Activated CD4-positive, alpha-beta T cell treated with anti-CD3 and anti-CD28 coated beads for 36 hours (primary cell): Measurements from ENCODE around the gene CHST15. TPM values are rescaled to one million over a fixed set of nuclear protein-coding genes. Genes with fewer than 3 reads are reported as not detected.

ENCODE experiments used
- ATAC-seq: fragments of 200-7000 bp; cut with Tn5 transposase; one replicate; pipeline ENCODE4 v1.10.0; 2021; ENCODE audit warnings: mild to moderate bottlenecking, moderate library complexity
- CTCF ChIA-PET: fragments of 350-600 bp; sonication (Branson Sonifier 250); formaldehyde crosslinking; loops from one replicate; lab custom pipeline; 2021; ENCODE audit warnings: antibody characterized with exemption; lab: Charles Lee
- POLR2A ChIA-PET: fragments of 350-600 bp; sonication (Branson Sonifier 250); formaldehyde crosslinking; loops from one replicate; lab custom pipeline; 2021; ENCODE audit warnings: antibody characterized with exemption, inconsistent platforms; lab: Charles Lee
- DNase-seq: peaks from one replicate; pipeline ENCODE4 v3.0.0-alpha.2; 2020
- H3K27ac Mint-ChIP-seq: one replicate; pipeline ENCODE4 v1.8.0; 2021; ENCODE audit warnings: mixed read lengths
- H3K27me3 Mint-ChIP-seq: one replicate; pipeline ENCODE4 v1.8.0; 2021; ENCODE audit warnings: mixed read lengths
- H3K36me3 Mint-ChIP-seq: one replicate; pipeline ENCODE4 v1.8.0; 2021; ENCODE audit warnings: low read depth, mixed read lengths
- H3K4me1 Mint-ChIP-seq: one replicate; pipeline ENCODE4 v1.8.0; 2021; ENCODE audit warnings: mixed read lengths
- H3K4me3 Mint-ChIP-seq: one replicate; pipeline ENCODE4 v1.8.0; 2021; ENCODE audit warnings: mild to moderate bottlenecking, moderate library complexity, mixed read lengths
- H3K9me3 Mint-ChIP-seq: one replicate; pipeline ENCODE4 v1.8.0; 2021; ENCODE audit warnings: low read depth, mixed read lengths
- intact Hi-C, 2 experiments: fragments of 100-400 bp; cut with DNase I in 1 of 2; cut with micrococcal nuclease in 1 of 2; formaldehyde crosslinking; loops; one replicate each; pipeline versions ENCODE4 v1.14.2 to v1.15.1; 2022 to 2024; cut with DNase I, micrococcal nuclease
- total RNA-seq, 2 experiments: library from RNA; stranded (reverse); gene quantifications; one replicate each; pipeline ENCODE4 v1.2.3, GENCODE V29; 2021

CHST15 gene
- total RNA-seq, 2 experiments from 2014 or later = 0.40 to 0.43 TPM

- H3K27ac Mint-ChIP-seq = no peak overlapping the region
- H3K27me3 Mint-ChIP-seq = peaks cover 34% of the 10 kb centered on the region
- intact Hi-C loops = loop anchor here (2.0 to 10.0 kb wide), 4 partner anchors 97 to 237 kb away; partner anchors contain the start of gene CHST15 (in 1 of the 2)
- H3K36me3 Mint-ChIP-seq = no peaks in the 10 kb centered on the region
- peak; percentile 59 for DNase-seq
- H3K9me3 Mint-ChIP-seq = no peaks in the 10 kb centered on the region
- ChIA-PET CTCF (interaction anchor here (0.5 to 5.3 kb wide), 17 partner anchors 9 to 465 kb away, joined by 3 to 105 read pairs (median 5); no protein-coding TSS in a partner anchor), POLR2A (no interaction called here)
- H3K4me3 Mint-ChIP-seq = no peak overlapping the region
- peak; percentile 70 for ATAC-seq
- peaks cover 7% of the 10 kb centered on the region for H3K4me1 Mint-ChIP-seq
Observed at GRCh38 chr10:123995461-123996131, 97.8 kb downstream of the CHST15 start.

DNA sequence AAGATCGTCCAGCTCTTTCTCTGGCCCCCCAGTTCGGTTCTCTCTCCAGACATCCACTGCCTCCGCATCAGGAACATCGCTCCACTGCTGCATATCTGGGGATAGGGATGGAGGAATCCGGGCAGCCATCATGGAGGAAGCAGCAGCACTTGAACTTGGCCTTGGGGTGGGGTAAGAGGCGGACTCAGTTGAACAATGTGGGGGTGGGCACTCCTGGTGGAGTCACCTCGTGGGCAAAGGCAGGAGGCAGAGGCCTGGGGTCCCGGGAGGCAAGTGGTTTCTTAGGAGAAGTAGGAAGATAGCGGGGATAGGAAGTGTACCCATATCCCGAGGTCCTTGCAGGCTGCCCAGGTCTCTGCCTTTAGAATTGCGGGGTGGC, 98.3 kb downstream of the CHST15 start:
- Mint-ChIP-seq H3K9me3 (no peaks in the 10 kb centered on the region), H3K36me3 (no peaks in the 10 kb centered on the region), H3K4me1 (peaks cover 7% of the 10 kb centered on the region), H3K4me3 (peak overlapping the region; percentile 12), H3K27ac (no peak overlapping the region), H3K27me3 (peaks cover 40% of the 10 kb centered on the region)
- ATAC-seq = no peak
- no peak for DNase-seq
- CTCF ChIA-PET = interaction anchor here (0.5 to 5.3 kb wide), 27 partner anchors 10 to 1081 kb away, joined by 3 to 105 read pairs (median 3); partner anchors contain the start of gene OAT
- intact Hi-C loops = loop anchor here (2.0 to 10.0 kb wide), 4 partner anchors 98 to 237 kb away; partner anchors contain the start of gene CHST15 (in 1 of the 2)
- POLR2A ChIA-PET = interaction anchor here (0.5 kb wide), 1 partner anchor 725 kb away, joined by 4 read pairs; no protein-coding TSS in a partner anchor

DNA sequence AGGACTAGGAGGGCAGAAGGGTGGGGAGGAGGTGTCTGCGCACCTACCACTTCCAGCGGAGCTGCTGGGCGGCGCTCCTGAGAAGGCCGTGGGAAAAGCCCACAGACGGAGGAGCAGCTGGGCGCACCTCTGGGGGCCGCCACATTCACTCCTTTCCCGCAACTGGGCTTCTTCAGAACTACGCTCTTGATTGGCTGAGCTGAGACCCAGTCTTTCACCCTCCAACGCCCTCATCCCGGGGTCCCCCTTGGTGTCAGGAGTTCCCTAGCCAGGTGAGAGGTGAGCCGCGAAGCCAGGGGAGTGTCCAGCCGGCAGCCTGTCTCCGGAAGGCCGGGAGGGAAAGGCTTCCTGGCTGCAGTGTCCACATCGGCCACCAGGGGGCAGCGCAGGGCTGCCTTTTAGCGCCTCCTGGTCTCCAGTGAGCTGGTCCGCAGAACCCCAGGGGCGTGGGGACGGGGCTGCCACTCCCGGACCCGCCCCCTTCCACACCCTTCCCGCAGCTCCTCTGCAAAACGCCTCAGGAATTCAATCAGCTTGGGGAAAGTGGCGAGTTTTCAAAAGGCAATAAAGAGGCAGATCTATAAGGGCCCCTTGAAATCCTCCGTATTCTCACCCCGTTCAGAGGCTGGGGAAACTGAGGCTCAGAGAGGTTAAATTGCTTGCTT, 98.8 kb downstream of the CHST15 start:
- CTCF ChIA-PET = interaction anchor here (0.6 to 5.3 kb wide), 26 partner anchors 10 to 1081 kb away, joined by 3 to 105 read pairs (median 3); partner anchors contain the start of gene OAT
- Mint-ChIP-seq H3K4me1 (peaks cover 7% of the 10 kb centered on the region), H3K27me3 (peaks cover 44% of the 10 kb centered on the region), H3K4me3 (peak overlapping the region; percentile 12), H3K36me3 (no peaks in the 10 kb centered on the region), H3K27ac (no peak overlapping the region), H3K9me3 (no peaks in the 10 kb centered on the region)
- intact Hi-C loops = loop anchor here (1.0 to 10.0 kb wide), 7 partner anchors 98 to 409 kb away; partner anchors contain the start of gene CHST15 (in 1 of the 2)
- POLR2A ChIA-PET = interaction anchor here (0.5 kb wide), 1 partner anchor 726 kb away, joined by 4 read pairs; no protein-coding TSS in a partner anchor
- peak; percentile 77 for ATAC-seq
- DNase-seq = peak; percentile 88

DNA sequence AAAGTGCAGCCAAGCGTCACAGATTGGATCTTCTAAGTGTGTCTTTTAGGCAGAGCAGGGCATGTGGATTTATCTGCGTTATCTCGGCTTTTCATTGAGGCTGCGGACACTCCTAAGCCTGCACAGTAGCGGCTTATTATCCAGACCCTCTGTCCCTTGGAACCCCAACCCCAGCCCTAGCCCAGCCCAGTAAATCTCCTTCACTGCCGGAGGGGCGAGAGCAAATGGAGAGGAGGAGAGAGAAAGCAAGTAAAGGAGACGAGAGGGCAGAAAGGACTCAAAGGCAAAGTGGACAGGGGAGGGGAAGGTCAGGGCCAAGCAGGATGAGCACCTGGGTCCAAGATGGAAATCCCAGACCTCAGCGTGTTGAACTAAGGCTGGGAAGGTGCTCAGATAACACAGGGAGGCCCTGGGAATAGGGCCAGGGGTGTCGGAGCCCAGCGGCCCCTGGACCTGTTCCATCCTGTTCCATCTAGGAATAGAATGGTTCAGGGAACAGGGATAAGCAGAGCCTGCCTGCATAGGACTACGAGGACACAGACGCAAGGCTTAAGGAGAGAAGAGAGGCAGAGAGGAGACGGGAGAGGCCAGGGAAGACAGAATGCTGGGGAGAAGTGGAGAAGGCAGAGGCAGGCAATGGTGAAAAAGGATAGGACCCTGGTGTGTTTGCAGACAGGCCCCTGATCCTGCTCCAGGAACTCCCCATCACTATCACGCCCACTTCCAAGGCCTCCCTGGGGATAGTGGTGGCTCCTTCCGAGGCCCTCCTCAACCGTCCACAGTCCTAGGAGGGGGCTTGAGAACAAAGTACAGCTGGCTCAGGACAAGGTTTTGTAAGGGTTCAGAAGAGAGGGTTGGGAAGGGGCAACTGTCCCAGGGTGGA, 99.6 kb downstream of the CHST15 start:
- H3K27me3 Mint-ChIP-seq = peaks cover 47% of the 10 kb centered on the region
- no peak overlapping the region for H3K27ac Mint-ChIP-seq
- no peak overlapping the region for H3K4me3 Mint-ChIP-seq
- intact Hi-C loops = loop anchor here (1.0 to 10.0 kb wide), 5 partner anchors 99 to 410 kb away; partner anchors contain the start of gene CHST15 (in 1 of the 2)
- peaks cover 7% of the 10 kb centered on the region for H3K4me1 Mint-ChIP-seq
- H3K36me3 Mint-ChIP-seq = no peaks in the 10 kb centered on the region
- ChIA-PET POLR2A (no interaction called here), CTCF (interaction anchor here (0.9 to 5.3 kb wide), 17 partner anchors 11 to 1082 kb away, joined by 3 to 105 read pairs (median 3); partner anchors contain the start of gene OAT)
- ATAC-seq (no peak), DNase-seq (no peak)
- no peaks in the 10 kb centered on the region for H3K9me3 Mint-ChIP-seq

GRCh38 chr10:123991611-123992570, 101.5 kb downstream of the CHST15 start:
- Mint-ChIP-seq H3K36me3 (no peaks in the 10 kb centered on the region), H3K4me3 (no peak overlapping the region), H3K27me3 (peaks cover 53% of the 10 kb centered on the region), H3K27ac (no peak overlapping the region), H3K4me1 (peaks cover 7% of the 10 kb centered on the region), H3K9me3 (no peaks in the 10 kb centered on the region)
- intact Hi-C loops = loop anchor here in 1 of 2 experiments (5.0 to 10.0 kb wide), 2 partner anchors 233 to 270 kb away; no protein-coding TSS in a partner anchor
- CTCF ChIA-PET = interaction anchor here (0.6 to 0.7 kb wide), 2 partner anchors 100 to 858 kb away, joined by 3 to 5 read pairs; no protein-coding TSS in a partner anchor
- POLR2A ChIA-PET = no interaction called here
- ATAC-seq (no peak), DNase-seq (no peak)

GRCh38 chr10:123990889-123991288, 102.5 kb downstream of the CHST15 start:
- H3K36me3 Mint-ChIP-seq = no peaks in the 10 kb centered on the region
- peaks cover 53% of the 10 kb centered on the region for H3K27me3 Mint-ChIP-seq
- intact Hi-C loops = loop anchor here in 1 of 2 experiments (5.0 to 10.0 kb wide), 2 partner anchors 234 to 271 kb away; no protein-coding TSS in a partner anchor
- H3K9me3 Mint-ChIP-seq = no peaks in the 10 kb centered on the region
- POLR2A ChIA-PET = no interaction called here
- CTCF ChIA-PET = interaction anchor here (0.6 to 1.0 kb wide), 4 partner anchors 101 to 453 kb away, joined by 3 to 5 read pairs (median 4); no protein-coding TSS in a partner anchor
- ATAC-seq = no peak
- H3K4me3 Mint-ChIP-seq = no peak overlapping the region
- H3K4me1 Mint-ChIP-seq = peaks cover 7% of the 10 kb centered on the region
- no peak for DNase-seq
- H3K27ac Mint-ChIP-seq = no peak overlapping the region

- no peaks in the 10 kb centered on the region for H3K4me1 Mint-ChIP-seq
- DNase-seq (no peak), ATAC-seq (no peak)
- H3K36me3 Mint-ChIP-seq = no peaks in the 10 kb centered on the region
- no peak overlapping the region for H3K27ac Mint-ChIP-seq
- H3K9me3 Mint-ChIP-seq = no peaks in the 10 kb centered on the region
- H3K27me3 Mint-ChIP-seq = peaks cover 45% of the 10 kb centered on the region
- H3K4me3 Mint-ChIP-seq = no peak overlapping the region
- POLR2A ChIA-PET = no interaction called here
- intact Hi-C loops = no loop called here
- CTCF ChIA-PET = no interaction called here
Observed at GRCh38 chr10:123988694-123989093, 104.7 kb downstream of the CHST15 start.

DNA sequence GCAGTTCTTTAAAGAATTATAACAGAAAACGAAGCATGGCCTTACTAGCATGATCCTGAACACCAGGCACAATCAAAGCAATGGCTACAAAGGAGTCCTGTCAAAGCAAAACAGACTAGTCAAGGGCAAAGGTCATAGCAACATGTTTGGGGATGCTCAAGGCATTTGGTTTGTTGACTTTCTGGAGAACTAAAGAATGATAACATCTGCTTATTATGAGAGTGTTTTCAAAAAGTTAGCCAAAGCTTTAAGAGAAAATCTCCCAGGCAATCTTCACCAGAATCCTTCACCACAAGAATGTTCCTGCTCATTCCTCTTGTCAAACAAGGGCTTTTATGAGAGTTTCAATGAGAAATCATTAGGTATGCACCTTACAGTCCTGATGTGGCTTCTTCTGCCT, 106.7 kb downstream of the CHST15 start:
- POLR2A ChIA-PET = no interaction called here
- Mint-ChIP-seq H3K4me3 (no peak overlapping the region), H3K27ac (no peak overlapping the region), H3K27me3 (peaks cover 34% of the 10 kb centered on the region), H3K36me3 (no peaks in the 10 kb centered on the region), H3K9me3 (no peaks in the 10 kb centered on the region), H3K4me1 (no peaks in the 10 kb centered on the region)
- intact Hi-C loops = no loop called here
- no peak for ATAC-seq
- DNase-seq = no peak
- CTCF ChIA-PET = interaction anchor here (0.6 kb wide), 1 partner anchor 402 kb away, joined by 3 read pairs; no protein-coding TSS in a partner anchor

GRCh38 chr10:123974406-123974805, 119.0 kb downstream of the CHST15 start:
- POLR2A ChIA-PET = no interaction called here
- DNase-seq (no peak), ATAC-seq (no peak)
- H3K4me1 Mint-ChIP-seq = peaks cover 3% of the 10 kb centered on the region
- H3K27me3 Mint-ChIP-seq = peaks cover 68% of the 10 kb centered on the region
- no peak overlapping the region for H3K27ac Mint-ChIP-seq
- CTCF ChIA-PET = interaction anchor here (1.0 to 1.1 kb wide), 2 partner anchors 20 to 401 kb away, joined by 3 to 4 read pairs; no protein-coding TSS in a partner anchor
- H3K4me3 Mint-ChIP-seq = no peak overlapping the region
- intact Hi-C loops = loop anchor here in 1 of 2 experiments (10.0 kb wide), 1 partner anchor 840 kb away; the partner anchor contains the start of gene HMX3
- H3K36me3 Mint-ChIP-seq = peaks cover 2% of the 10 kb centered on the region
- no peaks in the 10 kb centered on the region for H3K9me3 Mint-ChIP-seq
